Stomach (tissue), 9 donors: ENCODE results near the gene RERG. TPM values are rescaled to one million over a fixed set of nuclear protein-coding genes. Genes with fewer than 3 reads are reported as not detected.

ENCODE experiments used
- DNase-seq, 2 donors: peaks; one replicate each; pipeline versions ENCODE4 v3.0.0 to v3.0.0-alpha.2; 2013 to 2019
- H3K27ac ChIP-seq, 5 donors: fragments of 200-600 bp in 4 of 5; sonication (generic) in 4 of 5; one replicate each; pipeline ENCODE4 v1.5.1; 2013 to 2019; ENCODE audit warnings: mild to moderate bottlenecking in 1 of 5, moderate library complexity in 1 of 5
- H3K27me3 ChIP-seq, 3 donors: fragments of 200-600 bp; sonication (generic); one replicate each; pipeline ENCODE4 v1.5.1; 2017 to 2019; ENCODE audit warnings: mixed run types in 1 of 3
- H3K36me3 ChIP-seq, 4 donors: fragments of 200-600 bp; sonication (generic); 1 replicate in 3 of 4; 2 replicates in 1 of 4; pipeline ENCODE4 v1.5.1; 2016 to 2019
- H3K4me1 ChIP-seq, 4 donors: fragments of 200-600 bp; sonication (generic); one replicate each; pipeline ENCODE4 v1.5.1; 2016 to 2019
- H3K4me3 ChIP-seq, 4 donors: fragments of 200-600 bp; sonication (generic) in 3 of 4; one replicate each; pipeline ENCODE4 v1.5.1; 2016 to 2019; ENCODE audit warnings: mild to moderate bottlenecking in 1 of 4
- H3K9me3 ChIP-seq, 4 donors: fragments of 200-600 bp; sonication (generic); one replicate each; pipeline ENCODE4 v1.5.1; 2016 to 2019
- EP300 ChIP-seq: sonication (generic); formaldehyde crosslinking; IDR thresholded peaks from one replicate; pipeline ENCODE4 v1.6.1; 2017; ENCODE audit warnings: antibody characterized with exemption
- POLR2A ChIP-seq, 4 donors: fragments of 450-650 bp; IDR thresholded peaks; one replicate each; pipeline ENCODE4 v1.6.1; 2016; ENCODE audit warnings: antibody characterized with exemption in 4 of 4, control low read depth in 2 of 4, mild to moderate bottlenecking in 1 of 4, moderate library complexity in 1 of 4
- POLR2AphosphoS5 ChIP-seq, 3 donors: sonication (generic); formaldehyde crosslinking; IDR thresholded peaks; one replicate each; pipeline ENCODE4 v1.6.1; 2016; ENCODE audit warnings: antibody characterized with exemption in 3 of 3
- WGBS, 5 donors: extraction: QIAGEN DNeasy Blood & Tissue Kit in 3 of 5; methylation state at CpG; one replicate each; pipeline versions ENCODE4 v1.1.5 to v1.1.7; 2013 to 2018; 5-methylcytosine and 5-hydroxymethylcytosine counted together
- intact Hi-C: fragments of 100-400 bp; cut with DNase I; formaldehyde crosslinking; loops from one replicate; pipeline ENCODE4 v1.15.1; 2023; ENCODE audit warnings: low total_unique reads
- polyA plus RNA-seq, 3 donors: library from polyadenylated mRNA; stranded (reverse); fragments of 200-250 nt; gene quantifications; one replicate each; pipeline ENCODE4 v1.2.3, GENCODE V29; 2013
- total RNA-seq, 5 donors: library from RNA; depleted of rRNA; stranded (reverse); fragments of >200 nt; gene quantifications; one replicate each; pipeline versions ENCODE4 v1.1.0 to v1.2.3, GENCODE V29; 2014 to 2016
- TF ChIP-seq, protein P1 (sequence below), 7 experiments: fragments of 450-650 bp in 4 of 7; fragments of 200-600 bp in 3 of 7; sonication (generic) in 3 of 7; IDR thresholded peaks; one replicate each; pipeline ENCODE4 v1.5.1; 2016 to 2019; ENCODE audit warnings: antibody characterized with exemption in 7 of 7, control low read depth in 2 of 7, mild to moderate bottlenecking in 1 of 7
- donor health status: healthy with polysubstance abuse.
- donor health status: Bipolar disorder and iron deficiency.
- donor health status: healthy.

The RERG gene
- total and polyA plus RNA-seq, 8 donors: 3.1 to 48.7 (median 20.3) TPM; not detected in 1

DNA sequence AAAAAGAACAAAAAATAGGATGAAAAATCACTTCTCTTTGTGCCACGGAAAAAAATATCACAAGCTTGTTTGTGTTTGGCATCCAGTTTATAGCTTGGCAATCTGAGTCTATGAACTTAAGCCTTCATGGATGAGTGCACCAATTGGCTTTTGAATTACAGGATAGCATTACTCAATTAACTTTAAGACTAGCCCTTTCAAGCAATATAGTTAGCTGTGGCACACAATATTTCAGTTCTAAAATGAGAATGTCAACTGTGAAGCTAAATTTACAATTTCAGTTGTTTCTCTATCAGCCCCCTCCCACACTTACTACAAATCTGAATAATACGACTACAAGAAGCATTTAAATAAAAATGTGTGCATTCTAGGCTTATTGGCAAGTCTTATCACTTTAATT lies 8.3 kb downstream of the RERG start:
- intact Hi-C loops: no loop called here
- peak overlapping the region in 1 of 5 donors; percentile 63 for H3K27ac ChIP-seq
- H3K36me3 ChIP-seq: no peaks in the 10 kb centered on the region
- H3K4me3 ChIP-seq: no peak overlapping the region
- no peak for DNase-seq
- 66 to 85% (median 74%) methylated on average over 2 of the region's 2 CpGs for WGBS, 5 donors
- peaks cover 0 to 55% (median 17%) of the 10 kb centered on the region in 4 donors for H3K4me1 ChIP-seq
- TF ChIP-seq POLR2AphosphoS5 (IDR thresholded peaks at IDR 0.05): no peak
- no peak for TF ChIP-seq EP300
- TF ChIP-seq, protein P1, sequence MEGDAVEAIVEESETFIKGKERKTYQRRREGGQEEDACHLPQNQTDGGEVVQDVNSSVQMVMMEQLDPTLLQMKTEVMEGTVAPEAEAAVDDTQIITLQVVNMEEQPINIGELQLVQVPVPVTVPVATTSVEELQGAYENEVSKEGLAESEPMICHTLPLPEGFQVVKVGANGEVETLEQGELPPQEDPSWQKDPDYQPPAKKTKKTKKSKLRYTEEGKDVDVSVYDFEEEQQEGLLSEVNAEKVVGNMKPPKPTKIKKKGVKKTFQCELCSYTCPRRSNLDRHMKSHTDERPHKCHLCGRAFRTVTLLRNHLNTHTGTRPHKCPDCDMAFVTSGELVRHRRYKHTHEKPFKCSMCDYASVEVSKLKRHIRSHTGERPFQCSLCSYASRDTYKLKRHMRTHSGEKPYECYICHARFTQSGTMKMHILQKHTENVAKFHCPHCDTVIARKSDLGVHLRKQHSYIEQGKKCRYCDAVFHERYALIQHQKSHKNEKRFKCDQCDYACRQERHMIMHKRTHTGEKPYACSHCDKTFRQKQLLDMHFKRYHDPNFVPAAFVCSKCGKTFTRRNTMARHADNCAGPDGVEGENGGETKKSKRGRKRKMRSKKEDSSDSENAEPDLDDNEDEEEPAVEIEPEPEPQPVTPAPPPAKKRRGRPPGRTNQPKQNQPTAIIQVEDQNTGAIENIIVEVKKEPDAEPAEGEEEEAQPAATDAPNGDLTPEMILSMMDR (IDR thresholded peaks at IDR 0.05): no peak
- TF ChIP-seq POLR2A (IDR thresholded peaks at IDR 0.05): no peak
- H3K27me3 ChIP-seq: no peaks in the 10 kb centered on the region
- H3K9me3 ChIP-seq: no peaks in the 10 kb centered on the region

- DNase-seq: peak in 1 of 2 donors; percentile 54
- WGBS, 5 donors: 53 to 97% (median 78%) methylated on average over 1 of the region's 1 CpG
- TF ChIP-seq EP300 (no peak), POLR2AphosphoS5 (IDR thresholded peaks at IDR 0.05) (no peak), POLR2A (IDR thresholded peaks at IDR 0.05) (no peak)
- TF ChIP-seq, protein P1 (IDR thresholded peaks at IDR 0.05): no peak
- Histone ChIP-seq H3K27ac (peak overlapping the region in 4 of 5 donors; percentile 21 to 75 (median 56)), H3K9me3 (no peaks in the 10 kb centered on the region), H3K4me1 (peaks cover 0 to 53% (median 18%) of the 10 kb centered on the region in 4 donors), H3K36me3 (no peaks in the 10 kb centered on the region), H3K27me3 (no peaks in the 10 kb centered on the region), H3K4me3 (no peak overlapping the region)
- intact Hi-C loops: no loop called here
These were observed 11.4 kb downstream of the RERG start for GRCh38 chr12:15209782-15210181.

- H3K36me3 ChIP-seq: no peaks in the 10 kb centered on the region
- 69 to 85% (median 81%) methylated on average over 7 of the region's 7 CpGs for WGBS, 5 donors
- H3K9me3 ChIP-seq: no peaks in the 10 kb centered on the region
- no peak for TF ChIP-seq POLR2AphosphoS5 (IDR thresholded peaks at IDR 0.05)
- no peak for TF ChIP-seq EP300
- TF ChIP-seq, protein P1 (IDR thresholded peaks at IDR 0.05): no peak
- TF ChIP-seq POLR2A (IDR thresholded peaks at IDR 0.05): no peak
- intact Hi-C loops: no loop called here
- no peak overlapping the region for H3K4me3 ChIP-seq
- H3K27ac ChIP-seq: peak overlapping the region in 4 of 5 donors; percentile 2 to 75 (median 56)
- H3K27me3 ChIP-seq: no peaks in the 10 kb centered on the region
- no peak for DNase-seq
- H3K4me1 ChIP-seq: peaks cover 0 to 46% (median 15%) of the 10 kb centered on the region in 4 donors
These were observed 12.2 kb downstream of the RERG start for GRCh38 chr12:15208871-15209656.

GRCh38 chr12:15208140-15208539 lies 13.1 kb downstream of the RERG start:
- no peak for DNase-seq
- TF ChIP-seq, protein P1 (IDR thresholded peaks at IDR 0.05): peak in 1 of 7 experiments; percentile 6
- no peak for TF ChIP-seq POLR2A (IDR thresholded peaks at IDR 0.05)
- intact Hi-C loops: no loop called here
- 75 to 90% (median 86%) methylated on average over 2 of the region's 2 CpGs for WGBS, 5 donors
- H3K27me3 ChIP-seq: no peaks in the 10 kb centered on the region
- H3K4me3 ChIP-seq: no peak overlapping the region
- H3K36me3 ChIP-seq: no peaks in the 10 kb centered on the region
- H3K27ac ChIP-seq: peak overlapping the region in 2 of 5 donors; percentile 70 to 75
- H3K4me1 ChIP-seq: peaks cover 0 to 37% (median 12%) of the 10 kb centered on the region in 4 donors
- no peaks in the 10 kb centered on the region for H3K9me3 ChIP-seq
